SK-N-SH (cell line): ENCODE measurements around the gene NOX4. TPM values are rescaled to one million over a fixed set of nuclear protein-coding genes. Genes with fewer than 3 reads are reported as not detected.

Experiments used
- CTCF ChIA-PET: fragments of 300-600, 350-600 bp; formaldehyde crosslinking; extraction: SDS; loops from one replicate; lab custom pipeline; 2021; lab: Yijun Ruan, JAX
- POLR2A ChIA-PET: fragments of 350-600 bp; sonication (Branson Sonifier 250); formaldehyde crosslinking; extraction: SDS; loops from one replicate; lab custom pipeline; 2020; ENCODE audit warnings: antibody characterized with exemption, inconsistent platforms; lab: Yijun Ruan, JAX
- DNase-seq: peaks from one replicate; pipeline ENCODE4 v3.0.0; 2012
- H2AFZ ChIP-seq: fragments of 200-600 bp; sonication (generic); 2 replicates; pipeline ENCODE4 v1.8.1; 2016; ENCODE audit warnings: antibody characterized with exemption, mild to moderate bottlenecking, low read depth
- H3F3A ChIP-seq: fragments of 200-600 bp; sonication (generic); replicated peaks from 2 replicates; pipeline ENCODE3; 2016; ENCODE audit warnings: antibody characterized with exemption, mild to moderate bottlenecking; ENCODE audit not compliant: insufficient read depth
- H3K27ac ChIP-seq, 2 experiments: fragments of 200-500 bp in 1 of 2; fragments of 200-600 bp in 1 of 2; sonication (Bioruptor generic) in 1 of 2; sonication (generic), shearing (Covaris generic) in 1 of 2; 2 replicates each; pipeline versions ENCODE4 v1.5.1 to v1.6.1; 2014 to 2016; ENCODE audit warnings: low read depth in 2 of 2, inconsistent platforms in 1 of 2, low read length in 1 of 2, mild to moderate bottlenecking in 1 of 2, mixed read lengths in 1 of 2
- H3K27me3 ChIP-seq: fragments of 200-600 bp; sonication (generic), shearing (Covaris generic); 2 replicates; pipeline ENCODE4 v1.6.1; 2016; ENCODE audit warnings: mixed run types; ENCODE audit not compliant: insufficient read depth
- H3K36me3 ChIP-seq, 2 experiments: fragments of 200-500 bp in 1 of 2; fragments of 200-600 bp in 1 of 2; sonication (Bioruptor generic) in 1 of 2; sonication (generic) in 1 of 2; replicated peaks in 1 of 2; 2 replicates each; pipeline versions ENCODE3 to v1.5.1; 2014 to 2016; ENCODE audit warnings: low read length in 1 of 2, mild to moderate bottlenecking in 1 of 2; ENCODE audit not compliant: insufficient read depth in 2 of 2, control insufficient read depth in 1 of 2
- H3K4me1 ChIP-seq, 2 experiments: fragments of 200-500 bp in 1 of 2; fragments of 200-600 bp in 1 of 2; sonication (Bioruptor generic) in 1 of 2; sonication (generic), shearing (Covaris generic) in 1 of 2; 2 replicates each; pipeline versions ENCODE4 v1.5.1 to v1.6.1; 2014 to 2016; ENCODE audit warnings: low read depth in 1 of 2, low read length in 1 of 2, mixed run types in 1 of 2; ENCODE audit not compliant: insufficient read depth in 2 of 2, control insufficient read depth in 1 of 2
- H3K4me2 ChIP-seq: fragments of 200-600 bp; sonication (generic), shearing (Covaris generic); 2 replicates; pipeline ENCODE4 v1.6.1; 2017; ENCODE audit warnings: mixed run types
- H3K4me3 ChIP-seq, 2 experiments: fragments of 200-500 bp in 1 of 2; fragments of 200-600 bp in 1 of 2; sonication (Bioruptor generic) in 1 of 2; sonication (generic), shearing (Covaris generic) in 1 of 2; 2 replicates each; pipeline versions ENCODE4 v1.5.1 to v1.8.1; 2014 to 2016; ENCODE audit warnings: low read depth in 2 of 2, inconsistent platforms in 1 of 2, low read length in 1 of 2, mild to moderate bottlenecking in 1 of 2, mixed read lengths in 1 of 2, moderate library complexity in 1 of 2
- H3K79me2 ChIP-seq: fragments of 200-600 bp; sonication (generic); 2 replicates; pipeline ENCODE4 v1.8.1; 2017; ENCODE audit warnings: mild to moderate bottlenecking; ENCODE audit not compliant: insufficient read depth
- H3K9ac ChIP-seq: fragments of 200-600 bp; sonication (generic); 2 replicates; pipeline ENCODE4 v1.6.1; 2017; ENCODE audit warnings: mixed run types
- H3K9me2 ChIP-seq: fragments of 200-600 bp; sonication (generic); 2 replicates; pipeline ENCODE4 v1.6.1; 2017; ENCODE audit warnings: mixed run types
- H3K9me3 ChIP-seq: fragments of 200-600 bp; sonication (generic); 2 replicates; pipeline ENCODE4 v1.6.1; 2017; ENCODE audit warnings: mixed run types, mild to moderate bottlenecking, moderate library complexity
- H4K20me1 ChIP-seq: fragments of 200-600 bp; sonication (generic); 2 replicates; pipeline ENCODE4 v1.6.1; 2017; ENCODE audit warnings: mild to moderate bottlenecking, mixed run types; ENCODE audit not compliant: insufficient read depth
- CHD2 ChIP-seq: fragments of 150-350 bp; IDR thresholded peaks from 2 replicates; pipeline ENCODE4 v1.6.1; 2018; ENCODE audit warnings: low read length; ENCODE audit not compliant: partially characterized antibody
- CTCF ChIP-seq: fragments of 200-600 bp; sonication (generic); IDR thresholded peaks from 2 replicates; pipeline ENCODE4 v1.6.1; 2017; ENCODE audit warnings: antibody characterized with exemption, mild to moderate bottlenecking, moderate library complexity
- EP300 ChIP-seq, 2 experiments: IDR thresholded peaks; 2 replicates each; pipeline versions ENCODE4 v1.4.0 to v1.6.1; 2012; ENCODE audit warnings: borderline replicate concordance in 1 of 2, low read depth in 1 of 2, low read length in 1 of 2
- GABPA ChIP-seq: IDR thresholded peaks from 2 replicates; pipeline ENCODE4 v1.4.0; 2012; ENCODE audit warnings: low read depth, mild to moderate bottlenecking
- GATA2 ChIP-seq: sonication (generic); formaldehyde crosslinking; IDR thresholded peaks from 2 replicates; pipeline ENCODE4 v1.5.0; 2020; ENCODE audit warnings: mild to moderate bottlenecking, missing genetic modification reagents
- IRF3 ChIP-seq: fragments of 150-350 bp; IDR thresholded peaks from 2 replicates; pipeline ENCODE4 v1.6.1; 2016; ENCODE audit warnings: mild to moderate bottlenecking, low read depth, low read length
- MEF2A ChIP-seq: IDR thresholded peaks from 2 replicates; pipeline ENCODE4 v1.4.0; 2012; ENCODE audit warnings: low read depth, borderline replicate concordance
- MXI1 ChIP-seq: IDR thresholded peaks from 2 replicates; pipeline ENCODE4 v1.6.1; 2012; ENCODE audit warnings: mild to moderate bottlenecking, low read depth, low read length, improper control_type of control experiment
- NRF1 ChIP-seq: IDR thresholded peaks from 2 replicates; pipeline ENCODE4 v1.6.1; 2012; ENCODE audit warnings: low read depth, mild to moderate bottlenecking, low read length
- POLR2AphosphoS5 ChIP-seq: IDR thresholded peaks from 2 replicates; pipeline ENCODE4 v1.6.1; 2012; ENCODE audit warnings: low read depth, low read length
- RAD21 ChIP-seq: IDR thresholded peaks from 2 replicates; pipeline ENCODE4 v1.6.1; 2012; ENCODE audit warnings: mild to moderate bottlenecking, low read length
- RCOR1 ChIP-seq: fragments of 150-350 bp; IDR thresholded peaks from 2 replicates; pipeline ENCODE4 v1.6.1; 2017; ENCODE audit warnings: antibody characterized with exemption, low read length
- REST ChIP-seq: IDR thresholded peaks from 2 replicates; pipeline ENCODE4 v1.6.1; 2012; ENCODE audit warnings: mild to moderate bottlenecking, low read depth, low read length, moderate library complexity
- RXRA ChIP-seq: IDR thresholded peaks from 2 replicates; pipeline ENCODE4 v1.4.0; 2012; ENCODE audit warnings: low read depth, mild to moderate bottlenecking, borderline replicate concordance
- SIN3A ChIP-seq: IDR thresholded peaks from 2 replicates; pipeline ENCODE4 v1.6.1; 2012; ENCODE audit warnings: low read depth, mild to moderate bottlenecking, low read length, moderate library complexity, borderline replicate concordance
- SMC3 ChIP-seq: IDR thresholded peaks from 2 replicates; pipeline ENCODE4 v1.6.1; 2012; ENCODE audit warnings: low read depth, low read length, improper control_type of control experiment
- TAF1 ChIP-seq: IDR thresholded peaks from 2 replicates; pipeline ENCODE4 v1.6.1; 2012; ENCODE audit warnings: low read depth, mild to moderate bottlenecking, low read length, moderate library complexity, borderline replicate concordance
- TCF12 ChIP-seq: IDR thresholded peaks from 2 replicates; pipeline ENCODE4 v1.4.0; 2012
- TEAD4 ChIP-seq: IDR thresholded peaks from 2 replicates; pipeline ENCODE4 v1.4.0; 2012; ENCODE audit warnings: mild to moderate bottlenecking, borderline replicate concordance; ENCODE audit not compliant: insufficient read depth
- USF2 ChIP-seq: fragments of 150-350 bp; IDR thresholded peaks from 2 replicates; pipeline ENCODE4 v1.6.1; 2017; ENCODE audit warnings: antibody characterized with exemption, low read length, low read depth, borderline replicate concordance
- WGBS: methylation state at CpG from one replicate; pipeline ENCODE4 v1.1.6; 2017; ENCODE audit warnings: low lambda C conversion rate; 5-methylcytosine and 5-hydroxymethylcytosine counted together
- polyA plus RNA-seq, 3 experiments: library from polyadenylated mRNA; depleted of rRNA; stranded (reverse); fragments of >200 nt; gene quantifications; 2 replicates each; pipeline ENCODE4 v1.2.3, GENCODE V29; 2012
- TF ChIP-seq, protein P1 (sequence below): IDR thresholded peaks from 2 replicates; pipeline ENCODE4; 2012

NOX4 gene
- polyA plus RNA-seq, 1 of the 3 experiments (the other 2 are of a cell fraction): 2.2 TPM

DNA sequence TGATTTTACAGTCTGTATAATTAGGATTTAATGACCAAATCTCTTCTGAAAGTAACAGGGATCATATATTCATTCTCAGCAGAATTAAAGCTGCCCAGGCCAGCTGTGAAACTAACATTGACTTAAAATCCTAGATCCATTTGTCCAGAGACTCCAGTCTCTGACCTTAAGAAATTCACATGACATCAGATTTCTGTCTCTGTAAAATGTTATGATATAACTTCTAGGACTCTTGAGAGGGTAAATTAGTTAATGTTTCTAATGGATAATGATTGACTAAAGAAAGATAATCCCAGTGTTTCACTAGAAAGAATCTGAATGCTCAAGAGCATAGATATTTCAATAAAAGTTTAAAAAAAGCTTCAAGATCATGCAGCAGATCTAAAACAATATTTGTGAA, 6.3 kb downstream of the NOX4 start (continued):
- TF ChIP-seq REST: no peak

DNA sequence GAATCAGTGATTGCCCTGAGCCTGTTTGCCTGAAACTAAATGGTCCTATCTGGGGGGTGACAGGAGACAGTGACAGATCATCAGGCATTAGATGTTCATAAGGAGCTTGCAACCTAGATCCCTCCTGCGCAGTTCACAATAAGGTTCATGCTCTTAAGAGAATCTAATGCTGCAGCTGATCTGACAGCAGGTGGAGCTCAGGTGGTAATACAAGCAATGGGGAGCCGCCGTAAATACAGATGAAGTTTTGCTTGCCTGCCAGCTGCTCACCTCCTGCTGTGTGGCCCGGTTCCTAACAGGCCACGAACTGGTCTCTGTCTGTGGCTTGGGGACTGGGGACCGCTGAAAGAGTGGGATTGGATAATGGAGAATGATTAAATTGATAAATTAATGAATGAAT, 14.0 kb downstream of the NOX4 start:
- Histone ChIP-seq H3K9me3 (no peaks in the 10 kb centered on the region), H3K4me3 (no peak overlapping the region), H3F3A (no peaks in the 10 kb centered on the region), H3K4me1 (no peaks in the 10 kb centered on the region), H3K9ac (no peak overlapping the region), H3K27me3 (no peaks in the 10 kb centered on the region), H3K36me3 (no peaks in the 10 kb centered on the region), H3K27ac (no peak overlapping the region), H4K20me1 (no peaks in the 10 kb centered on the region), H3K4me2 (no peak overlapping the region), H3K9me2 (no peaks in the 10 kb centered on the region), H2AFZ (no peak overlapping the region), H3K79me2 (no peaks in the 10 kb centered on the region)
- POLR2A ChIA-PET: no interaction called here
- no peak for DNase-seq
- TF ChIP-seq NRF1 (no peak), SIN3A (no peak), MXI1 (no peak), EP300 (IDR thresholded peaks at IDR 0.05; ENCODE audit: borderline replicate concordance in 1 of 2, low read depth in 1 of 2, low read length in 1 of 2) (no peak), CHD2 (no peak), RCOR1 (no peak), POLR2AphosphoS5 (no peak), TAF1 (no peak), IRF3 (no peak), RAD21 (no peak), MEF2A (no peak), RXRA (no peak), CTCF (no peak), GATA2 (CRISPR knock-in tag) (no peak), TCF12 (no peak), TEAD4 (no peak), SMC3 (no peak), GABPA (no peak), USF2 (no peak)
- TF ChIP-seq, protein P1, sequence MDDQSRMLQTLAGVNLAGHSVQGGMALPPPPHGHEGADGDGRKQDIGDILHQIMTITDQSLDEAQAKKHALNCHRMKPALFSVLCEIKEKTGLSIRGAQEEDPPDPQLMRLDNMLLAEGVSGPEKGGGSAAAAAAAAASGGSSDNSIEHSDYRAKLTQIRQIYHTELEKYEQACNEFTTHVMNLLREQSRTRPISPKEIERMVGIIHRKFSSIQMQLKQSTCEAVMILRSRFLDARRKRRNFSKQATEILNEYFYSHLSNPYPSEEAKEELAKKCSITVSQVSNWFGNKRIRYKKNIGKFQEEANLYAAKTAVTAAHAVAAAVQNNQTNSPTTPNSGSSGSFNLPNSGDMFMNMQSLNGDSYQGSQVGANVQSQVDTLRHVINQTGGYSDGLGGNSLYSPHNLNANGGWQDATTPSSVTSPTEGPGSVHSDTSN: no peak
- WGBS: 83% methylated on average over 6 of the region's 6 CpGs
- CTCF ChIA-PET: no interaction called here
